Measurements from ENCODE around the gene PPP1R3A.

- TF ChIP-seq CTCF (IDR thresholded peaks at IDR 0.05) = no peak
- no peak for TF ChIP-seq POLR2A (IDR thresholded peaks at IDR 0.05)
Observed at GRCh38 chr7:113918946-113919345, at the start of gene PPP1R3A.

Measured in Peyer's patch (tissue), 4 donors.